Fibroblast of the conjunctiva (primary cell): ENCODE measurements around the gene TDRD10.
"Not testable (repeated sequence)": the region's sequence is repeated elsewhere in the genome, so short reads cannot be mapped to it uniquely, and the experiment has no call there.

Source experiments
- DNase-seq: peaks from one replicate; pipeline ENCODE4 v3.0.0-alpha.2; 2010; ENCODE audit warnings: low read depth

TDRD10 gene

DNA sequence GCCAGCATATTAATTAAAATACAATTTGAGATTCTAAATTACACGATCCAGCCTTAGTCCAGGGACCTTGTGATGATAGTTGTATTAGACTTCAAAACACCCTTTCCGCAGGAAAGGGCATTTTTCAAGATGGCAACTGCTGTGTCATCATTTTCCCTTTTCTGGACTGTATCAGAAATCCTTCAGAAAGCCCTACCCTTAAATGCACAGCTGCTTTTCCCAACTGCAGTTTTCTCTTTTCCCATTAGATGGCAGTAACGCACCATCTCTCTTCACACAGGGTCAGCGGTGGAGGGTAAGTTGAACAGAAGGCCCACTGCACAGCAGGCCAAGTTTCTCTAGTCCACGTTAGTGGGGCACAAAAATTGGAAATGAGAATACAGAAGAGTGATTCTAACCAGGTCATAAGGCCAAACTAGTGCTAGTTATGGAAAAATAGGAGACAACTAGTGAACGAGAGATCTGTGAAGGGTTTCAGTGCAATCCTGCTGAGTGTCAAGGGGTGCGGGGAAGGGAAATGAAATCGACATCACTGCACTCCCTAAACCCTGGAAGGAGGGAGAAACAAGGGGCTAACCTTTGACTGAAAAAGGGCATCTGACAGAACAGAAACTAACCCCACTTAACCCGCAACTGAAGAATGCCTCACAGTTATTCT is 22.1 kb upstream of the TDRD10 start:
- DNase-seq, result peak; percentile 78

GRCh38 chr1:154481053-154481452 is 21.0 kb upstream of the TDRD10 start:
- DNase-seq, result no peak

- no peak for DNase-seq
Measured at GRCh38 chr1:154483941-154484803, 17.8 kb upstream of the TDRD10 start.

DNA sequence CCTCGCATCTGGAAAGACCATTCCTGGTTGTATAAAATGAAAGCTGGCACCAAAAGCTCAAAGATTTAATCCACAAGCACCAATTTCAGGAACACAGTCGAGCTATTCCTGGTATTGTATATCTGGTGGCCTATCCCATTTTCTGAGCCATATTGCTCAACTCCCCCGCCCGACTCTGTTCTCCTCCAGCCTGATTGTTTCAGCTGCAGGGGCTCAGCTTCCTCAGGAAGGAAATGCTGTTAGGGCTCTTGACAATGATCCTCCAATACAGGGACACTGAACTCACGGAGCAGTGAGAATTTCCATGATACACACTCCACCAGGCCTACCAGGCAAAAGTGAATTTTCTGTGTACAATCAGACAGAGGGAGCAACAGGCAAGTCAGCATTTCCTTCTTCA is 16.9 kb upstream of the TDRD10 start:
- no peak for DNase-seq

GRCh38 chr1:154485910-154486496 is 16.0 kb upstream of the TDRD10 start:
- DNase-seq, result no peak

DNA sequence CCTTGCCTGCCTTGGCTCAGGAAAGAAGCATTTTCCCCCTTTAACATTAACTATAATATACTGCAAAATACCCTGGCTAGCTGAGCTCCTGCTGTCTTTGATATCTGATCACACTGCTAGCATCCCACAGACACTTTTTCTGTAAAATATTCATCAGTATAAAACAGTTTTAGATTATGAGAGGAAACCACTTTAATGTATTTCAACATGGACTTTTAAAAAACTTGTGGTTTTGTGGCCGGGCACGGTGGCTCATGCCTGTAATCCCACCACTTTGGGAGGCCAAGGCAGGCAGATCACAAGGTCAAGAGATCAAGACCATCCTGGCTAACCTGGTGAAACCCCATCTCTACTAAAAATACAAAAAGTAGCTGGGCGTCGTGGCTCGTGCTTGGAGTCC is 15.3 kb upstream of the TDRD10 start:
- DNase-seq, result not testable (repeated sequence)

DNA sequence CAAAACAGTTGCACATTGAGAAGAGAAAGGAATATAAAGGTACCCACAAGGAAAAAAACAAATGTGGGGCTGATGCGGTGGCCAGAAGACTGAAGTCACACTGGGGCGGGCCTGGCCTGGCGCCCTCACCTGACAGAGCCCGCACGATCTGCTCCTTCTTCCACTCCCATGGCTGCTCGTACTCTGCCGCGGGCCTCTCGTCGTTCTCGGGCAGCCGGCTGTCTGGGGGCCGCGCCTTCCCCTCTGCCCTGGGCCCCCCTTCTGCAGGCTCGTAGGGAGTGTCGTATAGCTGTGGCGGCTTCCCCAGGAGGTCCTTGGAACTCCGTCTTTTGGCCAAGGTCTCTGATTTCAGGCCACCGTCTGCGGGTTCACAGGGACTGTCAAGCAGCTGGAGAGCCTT is 13.1 kb upstream of the TDRD10 start:
- no peak for DNase-seq

DNA sequence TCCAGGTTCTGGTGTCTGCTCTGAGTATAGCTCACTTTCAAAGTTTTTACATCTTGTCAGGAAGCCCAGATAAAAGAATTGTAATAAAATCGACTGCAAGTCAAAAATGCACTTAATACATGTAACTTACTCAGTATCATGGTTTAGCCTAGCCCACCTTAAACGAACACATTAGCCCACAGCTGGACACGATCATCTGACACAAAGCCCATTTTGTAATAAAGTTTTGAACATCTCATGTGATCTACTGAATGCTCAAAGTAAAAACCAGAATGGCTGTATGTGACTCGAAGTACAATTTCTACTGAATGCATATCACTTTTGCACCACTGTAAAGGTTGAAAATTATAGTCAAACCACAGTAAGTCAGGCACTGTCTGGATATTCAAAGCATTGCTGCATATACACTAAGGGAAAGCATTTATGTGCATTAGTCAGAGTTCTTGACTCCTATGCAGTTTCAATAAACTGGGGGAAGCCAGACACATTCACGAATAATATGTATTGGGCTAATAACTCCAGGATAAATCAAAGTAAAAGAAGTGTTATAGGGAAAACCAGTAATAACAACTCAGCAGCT is 12.2 kb upstream of the TDRD10 start:
- DNase-seq, result no peak

DNA sequence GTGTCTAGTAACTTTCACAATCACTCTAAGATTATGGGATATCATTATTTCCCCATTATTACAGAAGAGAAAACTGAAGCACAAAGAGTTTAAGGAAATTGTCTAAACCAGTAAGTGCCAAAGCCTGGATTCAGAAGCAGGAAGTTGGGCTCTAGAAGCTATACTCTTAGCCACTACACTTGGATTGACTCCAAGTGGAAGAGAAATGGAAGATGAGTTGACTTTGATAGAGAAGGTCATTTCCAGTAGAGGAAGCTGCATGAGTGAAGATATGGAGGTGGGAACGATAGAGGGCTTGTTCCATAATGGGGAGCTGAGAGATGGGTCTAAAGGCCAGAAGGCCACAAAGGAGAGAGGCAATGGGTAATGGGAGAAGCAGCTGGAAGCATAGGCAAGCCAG is 11.7 kb upstream of the TDRD10 start:
- DNase-seq, result no peak

GRCh38 chr1:154492115-154492514 is 9.9 kb upstream of the TDRD10 start:
- no peak for DNase-seq

DNA sequence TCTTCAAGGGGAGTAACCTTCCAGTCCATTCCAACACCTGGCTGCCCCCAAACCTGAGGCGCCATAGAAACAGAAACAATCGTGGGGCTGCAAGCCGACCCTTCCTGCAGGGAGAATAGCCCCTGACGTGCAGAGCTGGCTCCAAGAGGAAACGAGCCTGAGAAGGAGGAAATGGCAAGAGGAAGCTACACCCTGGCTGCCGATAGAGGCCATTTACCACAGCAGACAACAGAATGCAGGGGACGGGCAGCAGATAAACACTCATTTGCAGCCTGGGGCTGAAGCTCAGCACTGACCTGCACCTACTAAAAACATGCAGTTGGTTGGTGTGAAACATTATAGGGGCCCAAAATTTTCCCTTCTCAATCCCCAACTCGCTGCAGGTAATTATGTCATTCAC is 8.7 kb upstream of the TDRD10 start:
- DNase-seq, result no peak

DNA sequence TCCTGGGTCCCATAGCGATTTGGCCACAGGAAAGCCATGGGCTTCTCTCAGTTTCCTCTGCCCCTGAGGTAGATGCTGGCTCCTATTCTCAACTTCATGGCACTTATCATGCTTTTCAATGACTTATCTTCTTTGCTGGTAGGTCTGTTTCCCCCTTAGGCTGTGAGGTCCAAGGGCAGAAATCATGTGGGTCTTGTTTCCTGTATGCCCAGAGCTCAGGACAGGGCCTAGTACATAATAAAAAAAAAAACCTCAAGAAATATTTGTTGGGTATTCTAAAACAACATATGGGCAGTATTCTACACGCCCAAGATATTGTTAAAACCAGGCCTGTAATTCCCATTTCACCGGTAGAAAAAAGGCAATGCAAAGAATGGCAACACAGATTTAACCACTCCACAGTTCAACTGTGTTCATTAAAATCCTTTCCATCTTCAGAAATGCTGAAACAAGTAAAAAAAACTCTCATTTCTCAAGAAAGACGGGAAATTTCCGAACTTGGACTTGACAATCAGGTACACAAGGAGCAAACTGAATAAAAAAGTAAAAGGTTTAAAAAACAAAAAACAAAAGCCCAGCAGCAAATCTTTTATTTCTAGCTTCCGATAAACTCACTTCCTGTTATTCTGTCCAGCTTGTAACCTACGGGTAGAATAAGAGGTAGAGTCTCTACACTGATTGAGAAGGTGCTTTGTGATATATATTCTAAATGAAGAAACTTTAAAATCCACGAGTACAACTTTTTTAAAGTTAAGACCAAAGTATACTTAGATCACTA is 6.3 kb upstream of the TDRD10 start:
- DNase-seq, result no peak

- no peak for DNase-seq
Measured at GRCh38 chr1:154496383-154496782, 5.6 kb upstream of the TDRD10 start.

- DNase-seq, result no peak
Measured at GRCh38 chr1:154497026-154497806, 4.8 kb upstream of the TDRD10 start.

DNA sequence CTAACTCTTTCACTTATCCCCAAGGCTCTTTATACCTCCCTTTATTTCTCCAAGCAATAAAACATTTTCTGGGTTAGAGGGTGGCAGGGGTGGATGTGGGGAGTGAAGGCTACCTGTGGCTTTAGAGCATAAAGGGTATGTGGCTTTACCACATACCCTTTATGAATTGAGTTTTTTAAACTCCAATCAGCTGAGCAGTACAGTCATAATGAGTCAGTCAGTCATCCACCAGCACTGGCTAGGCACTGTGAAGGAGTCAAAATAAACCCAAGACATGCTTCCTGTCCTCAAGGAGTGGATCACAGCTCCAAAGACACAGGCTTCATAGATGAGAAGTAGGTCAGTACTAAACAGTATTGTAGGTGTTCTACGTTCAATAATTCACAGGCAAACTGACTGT is 2.6 kb upstream of the TDRD10 start:
- DNase-seq, result no peak

DNA sequence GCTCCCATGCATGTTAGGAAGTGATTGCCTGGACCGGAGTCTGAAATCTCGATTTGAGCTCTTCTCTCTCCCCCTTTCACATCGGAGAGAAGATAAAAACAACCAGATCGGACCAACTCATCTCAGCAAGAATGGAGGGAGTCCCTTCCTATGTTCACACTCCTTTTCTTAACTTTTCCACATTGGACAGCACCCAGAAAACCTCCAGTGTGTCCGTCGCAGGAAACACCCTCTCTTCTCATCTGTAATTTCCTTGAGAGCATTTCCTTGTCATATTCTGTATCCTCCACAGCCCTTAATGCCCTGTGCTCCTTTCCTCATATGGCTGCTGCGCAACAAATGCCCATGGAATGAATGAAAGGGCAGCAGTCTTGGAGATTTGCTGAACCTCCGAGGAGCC is 1.5 kb upstream of the TDRD10 start:
- DNase-seq, result no peak

DNA sequence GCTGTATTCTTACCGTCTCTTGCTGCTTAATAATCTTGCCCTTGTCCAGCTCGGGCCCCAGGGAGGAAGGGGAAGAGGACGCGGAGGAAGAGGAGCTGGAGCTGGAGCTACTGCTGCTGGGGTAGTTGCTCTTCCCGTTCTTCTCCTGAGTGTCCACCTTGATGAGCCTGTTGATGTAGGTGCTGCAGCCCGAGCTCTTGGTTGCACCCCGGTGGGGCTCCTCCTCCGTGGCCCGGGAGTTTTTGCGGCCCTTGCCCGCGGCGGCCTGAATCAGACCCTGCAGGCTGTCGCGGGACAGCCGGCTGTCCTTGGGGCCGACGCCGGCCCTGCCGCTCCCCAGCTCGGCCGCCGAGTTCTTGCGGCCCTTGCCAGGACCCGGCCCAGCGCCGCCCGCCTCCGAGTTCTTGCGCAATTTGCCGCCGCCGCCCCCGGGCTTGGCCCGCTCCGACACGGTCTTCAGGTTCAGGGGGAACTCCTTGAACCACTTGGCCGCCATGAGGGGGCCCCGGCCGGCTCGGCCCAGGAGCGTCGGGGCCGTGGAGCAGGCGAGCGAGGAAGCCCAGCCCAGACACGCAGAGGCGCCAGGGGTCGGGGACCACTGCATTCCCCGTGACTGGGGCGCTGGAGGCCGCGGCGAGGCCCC is 475 bp upstream of the TDRD10 start:
- DNase-seq, result no peak

GRCh38 chr1:154502744-154503115 is 711 bp downstream of the TDRD10 start:
- no peak for DNase-seq

DNA sequence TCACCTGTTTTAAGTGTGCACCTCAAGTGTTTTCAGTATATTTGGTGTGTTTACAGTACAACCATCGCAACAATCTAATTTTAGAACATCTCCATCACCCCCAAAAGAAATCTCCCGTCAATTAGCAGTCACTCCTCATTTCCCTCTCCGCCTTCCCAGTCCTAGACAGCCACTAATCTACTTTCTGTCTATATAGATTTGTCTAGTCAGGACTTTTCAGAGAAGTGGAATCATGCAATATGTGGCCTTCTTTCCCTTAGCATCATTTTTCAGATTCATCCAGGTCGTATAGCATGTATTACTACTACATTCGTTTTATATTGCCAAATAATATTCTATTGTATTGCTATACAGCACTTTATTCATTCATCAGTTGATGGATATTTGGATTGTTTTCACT is 1.9 kb downstream of the TDRD10 start:
- no peak for DNase-seq

- no peak for DNase-seq
Measured at GRCh38 chr1:154512760-154513159, 10.7 kb downstream of the TDRD10 start.

DNA sequence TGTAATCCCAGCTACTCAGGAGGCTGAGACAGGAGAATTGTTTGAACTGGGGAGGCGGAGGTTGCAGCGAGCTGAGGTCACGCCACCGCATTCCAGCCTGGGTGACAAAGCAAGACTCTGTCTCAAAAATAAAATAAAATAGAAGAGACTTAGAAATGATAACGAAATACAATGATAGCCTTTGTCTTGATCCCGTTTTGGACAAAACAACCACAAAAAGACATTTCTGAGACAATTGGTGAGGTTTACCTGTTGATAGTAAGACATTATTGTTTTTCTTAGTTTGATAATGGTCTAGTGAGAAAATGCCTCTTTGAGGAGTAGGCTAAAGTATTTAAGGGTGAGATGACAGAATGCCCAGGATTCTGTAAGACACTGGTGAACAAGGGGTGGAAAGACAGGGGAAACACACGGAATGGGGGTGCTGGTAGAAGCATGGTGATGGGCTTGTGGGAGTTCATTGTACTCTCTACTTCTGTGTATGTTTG is 12.1 kb downstream of the TDRD10 start:
- DNase-seq, result no peak
